ENCODE results near the gene PINLYP. TPM values are rescaled to one million over a fixed set of nuclear protein-coding genes. Genes with fewer than 3 reads are reported as not detected.

PINLYP gene
- total RNA-seq, 4 donors from 2014 or later = 2.3 to 9.4 (median 6.7) TPM

DNA sequence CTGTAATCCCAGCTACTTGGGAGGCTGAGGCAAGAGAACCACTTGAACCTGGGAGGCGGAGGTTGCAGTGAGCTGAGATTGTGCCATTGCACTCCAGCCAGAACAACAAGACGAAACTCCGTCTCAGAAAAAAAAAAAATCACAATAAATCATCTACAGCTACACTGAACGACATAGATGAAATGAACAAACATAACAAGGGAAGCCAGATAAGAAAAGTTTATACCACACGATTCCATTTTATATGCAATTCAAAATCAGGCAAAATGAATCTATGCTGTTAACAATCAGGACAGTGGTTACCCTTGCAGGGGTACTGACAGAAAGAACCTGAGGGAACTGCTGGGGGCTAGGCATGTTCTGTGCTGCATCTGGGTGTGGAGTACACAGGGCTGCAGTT lies 5.9 kb upstream of the PINLYP start:
- H3K4me3 ChIP-seq = no peak overlapping the region
- no peak for ATAC-seq
- WGBS, 2 donors (ENCODE audit: low coverage in 1 of 2) = 64 to 75% methylated on average over 5 of the region's 5 CpGs
- no peak for TF ChIP-seq EP300 (IDR thresholded peaks at IDR 0.05)
- TF ChIP-seq POLR2A (IDR thresholded peaks at IDR 0.05) = no peak
- H3K4me1 ChIP-seq = peaks cover 0 to 27% (median 2%) of the 10 kb centered on the region in 3 donors
- H3K27ac ChIP-seq = no peak overlapping the region
- H3K27me3 ChIP-seq = no peaks in the 10 kb centered on the region
- H3K36me3 ChIP-seq = peaks cover 0 to 43% of the 10 kb centered on the region in 2 donors
- no peaks in the 10 kb centered on the region for H3K9me3 ChIP-seq

DNA sequence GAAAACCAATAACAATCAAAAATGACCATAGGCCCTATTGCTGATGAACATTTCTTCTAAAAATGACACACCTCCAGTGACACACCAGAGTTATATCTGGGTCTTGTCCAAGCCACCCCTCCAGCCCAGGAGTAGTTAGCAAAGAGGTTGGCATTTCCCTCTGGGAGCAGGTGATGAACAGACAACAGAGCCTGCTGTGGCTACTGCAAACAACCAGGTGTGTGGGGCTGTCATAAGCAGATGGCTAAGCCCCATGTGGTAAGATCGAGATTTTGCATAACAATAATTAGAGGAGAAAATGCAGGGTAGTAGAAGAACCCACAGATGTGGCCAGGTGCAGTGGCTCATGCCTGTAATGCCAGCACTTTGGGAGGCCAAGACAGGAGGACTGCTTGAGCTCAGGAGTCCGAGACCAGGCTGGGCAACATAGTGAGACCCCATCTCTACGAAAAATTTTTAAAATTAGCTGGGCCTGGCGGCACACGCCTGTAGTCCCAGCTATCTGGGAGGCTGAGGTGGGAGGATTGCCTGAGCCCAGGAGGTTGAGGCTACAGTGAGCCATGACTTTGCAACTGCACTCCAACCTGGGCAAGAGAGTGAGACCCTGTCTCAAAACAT lies 5.3 kb upstream of the PINLYP start:
- Histone ChIP-seq H3K9me3 (no peaks in the 10 kb centered on the region), H3K27me3 (no peaks in the 10 kb centered on the region), H3K27ac (no peak overlapping the region), H3K4me3 (no peak overlapping the region), H3K4me1 (peaks cover 0 to 29% (median 4%) of the 10 kb centered on the region in 3 donors), H3K36me3 (peaks cover 0 to 43% of the 10 kb centered on the region in 2 donors)
- TF ChIP-seq, protein P1, sequence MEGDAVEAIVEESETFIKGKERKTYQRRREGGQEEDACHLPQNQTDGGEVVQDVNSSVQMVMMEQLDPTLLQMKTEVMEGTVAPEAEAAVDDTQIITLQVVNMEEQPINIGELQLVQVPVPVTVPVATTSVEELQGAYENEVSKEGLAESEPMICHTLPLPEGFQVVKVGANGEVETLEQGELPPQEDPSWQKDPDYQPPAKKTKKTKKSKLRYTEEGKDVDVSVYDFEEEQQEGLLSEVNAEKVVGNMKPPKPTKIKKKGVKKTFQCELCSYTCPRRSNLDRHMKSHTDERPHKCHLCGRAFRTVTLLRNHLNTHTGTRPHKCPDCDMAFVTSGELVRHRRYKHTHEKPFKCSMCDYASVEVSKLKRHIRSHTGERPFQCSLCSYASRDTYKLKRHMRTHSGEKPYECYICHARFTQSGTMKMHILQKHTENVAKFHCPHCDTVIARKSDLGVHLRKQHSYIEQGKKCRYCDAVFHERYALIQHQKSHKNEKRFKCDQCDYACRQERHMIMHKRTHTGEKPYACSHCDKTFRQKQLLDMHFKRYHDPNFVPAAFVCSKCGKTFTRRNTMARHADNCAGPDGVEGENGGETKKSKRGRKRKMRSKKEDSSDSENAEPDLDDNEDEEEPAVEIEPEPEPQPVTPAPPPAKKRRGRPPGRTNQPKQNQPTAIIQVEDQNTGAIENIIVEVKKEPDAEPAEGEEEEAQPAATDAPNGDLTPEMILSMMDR (IDR thresholded peaks at IDR 0.05) = no peak
- TF ChIP-seq EP300 (IDR thresholded peaks at IDR 0.05) (no peak), POLR2A (IDR thresholded peaks at IDR 0.05) (no peak), POLR2AphosphoS5 (IDR thresholded peaks at IDR 0.05) (no peak)
- ATAC-seq = no peak
- WGBS, 2 donors (ENCODE audit: low coverage in 1 of 2) = 76 to 80% methylated on average over 3 to 4 of the region's 5 CpGs

DNA sequence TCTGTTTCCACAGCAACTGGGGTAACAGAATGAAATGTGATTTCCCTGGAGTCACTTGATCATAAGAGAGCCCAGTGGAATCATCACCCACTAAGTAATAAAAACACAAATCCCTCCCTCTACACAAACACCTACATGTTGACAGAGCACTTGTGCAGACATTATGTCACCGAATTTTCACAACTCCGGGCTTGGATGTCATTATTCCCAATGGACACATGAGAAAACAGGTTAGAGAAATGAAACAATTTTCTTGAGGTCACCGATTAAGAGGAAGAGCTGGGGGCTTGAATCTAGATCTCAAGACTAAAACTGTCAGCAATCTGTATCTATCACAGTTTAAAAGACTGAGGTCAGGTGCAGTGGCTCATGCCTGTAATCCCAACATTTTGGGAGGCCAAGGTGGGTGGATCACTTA lies 3.4 kb upstream of the PINLYP start:
- WGBS, 2 donors (ENCODE audit: low coverage in 1 of 2) = 67 to 92% methylated on average over 3 of the region's 3 CpGs
- Histone ChIP-seq H3K4me1 (peaks cover 0 to 36% (median 4%) of the 10 kb centered on the region in 3 donors), H3K27me3 (no peaks in the 10 kb centered on the region), H3K36me3 (peaks cover 0 to 43% of the 10 kb centered on the region in 2 donors), H3K4me3 (no peak overlapping the region), H3K27ac (no peak overlapping the region), H3K9me3 (no peaks in the 10 kb centered on the region)
- TF ChIP-seq, protein P1 (IDR thresholded peaks at IDR 0.05) = no peak
- TF ChIP-seq POLR2AphosphoS5 (IDR thresholded peaks at IDR 0.05) (no peak), POLR2A (IDR thresholded peaks at IDR 0.05) (no peak), EP300 (IDR thresholded peaks at IDR 0.05) (no peak)
- ATAC-seq = no peak

DNA sequence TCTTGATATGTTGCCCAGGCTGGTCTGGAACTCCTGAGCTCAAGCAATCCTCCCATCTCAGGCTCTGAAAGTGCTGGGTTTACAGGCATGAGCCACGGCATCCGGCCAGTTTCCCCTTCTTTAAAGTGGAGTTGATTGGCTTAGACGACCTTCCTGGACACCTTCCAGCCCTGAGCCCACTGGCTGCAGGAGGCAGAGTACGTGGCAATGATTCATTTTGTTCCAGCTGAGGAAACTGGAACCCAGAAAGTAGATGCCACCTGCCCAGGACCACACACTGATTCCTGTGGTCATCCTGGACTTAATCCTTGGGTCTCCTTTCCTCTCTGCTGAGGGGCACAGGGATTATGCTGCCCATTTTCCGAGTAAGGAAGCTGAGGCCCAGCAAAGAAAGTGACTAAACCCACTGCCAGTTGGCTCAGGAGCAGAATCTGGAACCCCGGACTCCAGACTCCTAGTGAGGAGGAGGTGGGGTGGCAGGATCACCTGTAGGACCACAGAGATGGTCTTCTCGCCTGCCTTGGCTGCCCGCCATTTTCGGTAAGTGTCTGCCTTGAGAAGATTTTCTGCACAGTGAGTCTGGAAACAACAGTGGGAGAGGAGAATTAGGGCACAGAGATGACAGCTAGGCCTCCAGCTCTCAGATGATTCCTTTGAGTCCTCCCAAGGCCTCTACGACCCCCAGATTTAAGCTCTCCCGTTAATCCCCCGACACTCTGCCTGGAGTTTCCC lies 1.0 kb upstream of the PINLYP start:
- Histone ChIP-seq H3K9me3 (no peaks in the 10 kb centered on the region), H3K27ac (peak overlapping the region; percentile 86 to 95 (median 88)), H3K36me3 (peaks cover 0 to 38% of the 10 kb centered on the region in 2 donors), H3K27me3 (no peaks in the 10 kb centered on the region), H3K4me3 (peak overlapping the region; percentile 83 to 99), H3K4me1 (peaks cover 0 to 37% (median 4%) of the 10 kb centered on the region in 3 donors)
- no peak for ATAC-seq
- TF ChIP-seq, protein P1 (IDR thresholded peaks at IDR 0.05) = no peak
- TF ChIP-seq EP300 (IDR thresholded peaks at IDR 0.05) (no peak), POLR2AphosphoS5 (IDR thresholded peaks at IDR 0.05) (no peak)
- WGBS, 2 donors (ENCODE audit: low coverage in 1 of 2) = 20 to 26% methylated on average over 10 to 11 of the region's 12 CpGs

DNA sequence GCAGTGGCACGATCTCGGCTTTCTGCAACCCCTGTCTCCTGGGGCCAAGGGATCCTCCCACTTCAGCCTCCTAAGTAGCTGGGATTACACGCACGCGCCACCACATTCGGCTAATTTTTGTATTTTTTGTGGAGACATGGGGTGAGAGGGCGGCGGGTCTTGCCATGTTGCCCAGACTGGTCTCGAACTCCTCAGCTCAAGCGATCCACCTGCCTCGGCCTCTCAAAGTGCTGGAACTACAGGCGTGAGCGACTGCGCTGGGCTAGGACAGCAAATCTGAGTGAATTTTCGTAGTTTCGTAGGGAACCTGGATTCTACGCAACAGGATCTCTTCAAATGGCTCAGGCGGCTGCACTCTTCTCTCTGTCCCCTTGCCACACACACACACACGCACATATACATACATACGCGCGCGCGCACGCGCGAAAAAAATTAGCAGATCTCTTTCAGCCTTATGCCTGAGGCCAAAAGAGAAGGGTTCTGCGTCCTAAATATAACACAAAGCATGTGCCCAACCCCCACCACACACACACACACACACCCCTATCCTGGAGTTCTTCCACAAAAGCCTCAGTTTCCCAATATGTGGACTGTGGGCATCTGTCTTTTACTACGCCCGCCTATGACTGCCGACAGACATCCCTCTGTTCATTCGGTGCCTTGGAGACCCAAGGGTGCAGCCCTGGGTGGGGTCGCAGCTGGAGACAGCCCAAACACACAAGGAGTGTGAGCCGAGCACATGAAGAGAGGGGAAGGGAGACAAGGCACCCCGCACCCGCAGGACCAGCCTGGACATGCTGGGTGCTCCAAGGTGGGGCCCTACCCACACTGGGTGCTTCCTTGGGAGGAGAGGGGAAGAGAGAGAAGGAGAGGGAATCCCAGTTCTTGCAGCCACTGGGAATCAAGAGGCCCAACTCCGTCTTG lies 616 bp downstream of the PINLYP start:
- H3K4me1 ChIP-seq = peaks cover 0 to 53% (median 6%) of the 10 kb centered on the region in 3 donors
- H3K27me3 ChIP-seq = no peaks in the 10 kb centered on the region
- peak; percentile 1 for ATAC-seq
- 59 to 76% methylated on average over 15 to 28 of the region's 37 CpGs for WGBS, 2 donors (ENCODE audit: low coverage in 1 of 2)
- H3K9me3 ChIP-seq = no peaks in the 10 kb centered on the region
- H3K27ac ChIP-seq = peak overlapping the region; percentile 80 to 88 (median 84)
- peaks cover 0 to 23% of the 10 kb centered on the region in 2 donors for H3K36me3 ChIP-seq
- H3K4me3 ChIP-seq = peak overlapping the region; percentile 83 to 99
- TF ChIP-seq EP300 (IDR thresholded peaks at IDR 0.05) = no peak
- TF ChIP-seq, protein P1 (IDR thresholded peaks at IDR 0.05) = no peak
- TF ChIP-seq POLR2AphosphoS5 (IDR thresholded peaks at IDR 0.05) = no peak
- TF ChIP-seq POLR2A (IDR thresholded peaks at IDR 0.05) = no peak

Data from gastroesophageal sphincter (tissue), 4 donors.